Endodermal cell (in vitro differentiated cells): Measurements from ENCODE around the gene TBC1D1. TPM values are rescaled to one million over a fixed set of nuclear protein-coding genes. Genes with fewer than 3 reads are reported as not detected.

Source experiments
- DNase-seq: peaks from one replicate; pipeline ENCODE4 v3.0.0-alpha.2; 2017
- H3K27ac ChIP-seq: 2 replicates; pipeline ENCODE4 v1.5.1; 2013; ENCODE audit warnings: mild to moderate bottlenecking, low read depth, low read length, moderate library complexity
- H3K27me3 ChIP-seq: 2 replicates; pipeline ENCODE4 v1.6.1; 2013; ENCODE audit warnings: mild to moderate bottlenecking, low read length, moderate library complexity; ENCODE audit not compliant: insufficient read depth, control insufficient read depth, poor library complexity, severe bottlenecking
- H3K36me3 ChIP-seq: 2 replicates; pipeline ENCODE4 v1.7.0; 2013; ENCODE audit warnings: mild to moderate bottlenecking, low read length, moderate library complexity; ENCODE audit not compliant: control insufficient read depth, insufficient read depth
- H3K4me1 ChIP-seq: one replicate; pipeline ENCODE4 v1.7.0; 2013; ENCODE audit warnings: low read length; ENCODE audit not compliant: control insufficient read depth, insufficient read depth
- H3K4me3 ChIP-seq: 2 replicates; pipeline ENCODE4 v1.5.1; 2013; ENCODE audit warnings: mild to moderate bottlenecking, low read length, moderate library complexity
- H3K9ac ChIP-seq: 2 replicates; pipeline ENCODE4 v1.6.1; 2013; ENCODE audit warnings: mild to moderate bottlenecking, low read length, moderate library complexity; ENCODE audit not compliant: poor library complexity, severe bottlenecking; ENCODE audit errors: extremely low read depth
- H3K9me3 ChIP-seq: 2 replicates; pipeline ENCODE4 v1.6.1; 2013; ENCODE audit warnings: mild to moderate bottlenecking, low read length, moderate library complexity; ENCODE audit not compliant: control insufficient read depth
- H3K27ac Mint-ChIP-seq: 2 replicates; pipeline ENCODE4 v1.8.0; 2020; ENCODE audit warnings: mixed read lengths
- H3K27me3 Mint-ChIP-seq: 2 replicates; pipeline ENCODE4 v1.8.0; 2021; ENCODE audit warnings: mild to moderate bottlenecking, mixed read lengths; ENCODE audit not compliant: insufficient read depth
- H3K36me3 Mint-ChIP-seq: 2 replicates; pipeline ENCODE4 v1.8.0; 2020; ENCODE audit warnings: low read depth, mixed read lengths
- H3K4me1 Mint-ChIP-seq: 2 replicates; pipeline ENCODE4 v1.8.0; 2020; ENCODE audit warnings: mixed read lengths
- H3K4me3 Mint-ChIP-seq: 2 replicates; pipeline ENCODE4 v1.8.0; 2020; ENCODE audit warnings: mild to moderate bottlenecking, moderate library complexity, mixed read lengths
- H3K9me3 Mint-ChIP-seq: 2 replicates; pipeline ENCODE4 v1.8.0; 2020; ENCODE audit warnings: mild to moderate bottlenecking, mixed read lengths
- CTCF ChIP-seq: fragments of 200-600 bp; sonication (generic); conservative IDR thresholded peaks from 2 replicates; pipeline ENCODE4 v1.5.0; 2021; ENCODE audit warnings: antibody characterized with exemption, mild to moderate bottlenecking
- WGBS, 2 experiments: methylation state at CpG; one replicate each; pipeline versions ENCODE4 v1.1.5 to v1.1.7; 2013; ENCODE audit warnings: missing lambda C conversion rate in 2 of 2, mixed read lengths in 1 of 2; ENCODE audit not compliant: insufficient coverage in 1 of 2, insufficient read length in 1 of 2; 5-methylcytosine and 5-hydroxymethylcytosine counted together
- total RNA-seq, 2 donors: library from RNA; stranded (reverse); fragmentation: NEBNext Ultra II Directional in 1 of 2; extraction: Animal tissue kit (Norgen Biotek cat#: 25700) in 1 of 2; gene quantifications; 2 replicates in 1 of 2; 3 replicates in 1 of 2; pipeline ENCODE4 v1.2.1, GENCODE V29; 2021

Gene TBC1D1
- total RNA-seq, 2 donors from 2014 or later = 110 to 122 TPM

- no peak for TF ChIP-seq CTCF
- WGBS, 2 experiments = 83 to 87% methylated on average over 6 to 8 of the region's 8 CpGs
- no peak overlapping the region for H3K4me3 Mint-ChIP-seq
- no peak overlapping the region for H3K27ac ChIP-seq
- H3K9ac ChIP-seq = no peak overlapping the region
- H3K9me3 ChIP-seq = no peaks in the 10 kb centered on the region
- no peaks in the 10 kb centered on the region for H3K27me3 ChIP-seq
- H3K4me1 Mint-ChIP-seq = peaks cover 56% of the 10 kb centered on the region
- no peaks in the 10 kb centered on the region for H3K9me3 Mint-ChIP-seq
- DNase-seq = no peak
- peak overlapping the region; percentile 89 for H3K27ac Mint-ChIP-seq
- peaks cover 7% of the 10 kb centered on the region for H3K36me3 Mint-ChIP-seq
- no peak overlapping the region for H3K4me3 ChIP-seq
- no peaks in the 10 kb centered on the region for H3K27me3 Mint-ChIP-seq
- peaks cover 20% of the 10 kb centered on the region for H3K4me1 ChIP-seq
- H3K36me3 ChIP-seq = no peaks in the 10 kb centered on the region
These were observed 98.7 kb downstream of the TBC1D1 start for GRCh38 chr4:37989398-37990260.

- Histone ChIP-seq H3K9me3 (no peaks in the 10 kb centered on the region), H3K4me3 (no peak overlapping the region), H3K36me3 (no peaks in the 10 kb centered on the region), H3K9ac (no peak overlapping the region), H3K4me1 (peaks cover 26% of the 10 kb centered on the region), H3K27me3 (no peaks in the 10 kb centered on the region), H3K27ac (no peak overlapping the region)
- H3K27me3 Mint-ChIP-seq = no peaks in the 10 kb centered on the region
- peak overlapping the region; percentile 7 for H3K27ac Mint-ChIP-seq
- H3K4me3 Mint-ChIP-seq = no peak overlapping the region
- H3K9me3 Mint-ChIP-seq = no peaks in the 10 kb centered on the region
- H3K36me3 Mint-ChIP-seq = peaks cover 7% of the 10 kb centered on the region
- no peak for DNase-seq
- WGBS, 2 experiments = 89 to 93% methylated on average over 3 of the region's 5 CpGs
- H3K4me1 Mint-ChIP-seq = peaks cover 65% of the 10 kb centered on the region
- no peak for TF ChIP-seq CTCF
These were observed 99.9 kb downstream of the TBC1D1 start for GRCh38 chr4:37990731-37991245.

DNA sequence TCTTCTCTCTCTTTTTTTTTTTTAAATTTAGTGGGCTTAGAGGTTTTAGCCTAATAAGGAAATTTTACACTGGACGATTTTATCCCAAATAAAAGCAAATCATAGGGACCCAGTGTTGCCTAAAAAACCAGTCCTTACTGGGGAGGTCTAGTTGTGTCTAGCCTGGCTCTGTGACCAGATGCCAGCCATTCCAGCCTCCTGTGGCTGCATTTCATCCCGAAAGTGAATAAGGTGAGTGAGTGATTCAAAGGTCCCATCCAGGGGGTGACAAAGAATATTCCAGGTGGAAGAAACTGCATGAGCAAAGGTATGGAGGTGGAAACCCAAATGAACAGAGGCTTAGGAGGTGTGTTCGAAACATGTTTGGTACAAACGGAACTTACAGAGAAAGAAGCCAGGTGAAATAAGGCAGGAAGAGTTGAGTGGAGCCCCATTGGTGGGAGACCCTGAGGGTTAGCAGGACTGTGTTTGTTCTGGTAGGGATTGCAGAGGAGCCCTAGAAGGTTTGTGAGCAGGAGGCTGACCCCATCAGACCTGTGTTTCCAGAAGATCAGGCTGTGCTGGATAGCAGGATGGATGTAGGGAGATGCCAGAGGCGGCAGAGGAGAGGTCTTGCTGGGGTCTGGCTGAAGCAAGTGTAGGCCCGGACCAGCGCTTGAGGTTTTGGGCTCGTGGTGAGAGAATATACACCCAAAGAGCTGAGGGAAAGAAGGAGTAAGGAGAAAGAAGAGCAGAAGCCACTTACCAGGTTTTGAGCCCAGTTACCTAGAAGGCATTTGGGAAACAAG is 100.9 kb downstream of the TBC1D1 start:
- Mint-ChIP-seq H3K4me3 (no peak overlapping the region), H3K27ac (peak overlapping the region; percentile 72), H3K4me1 (peaks cover 63% of the 10 kb centered on the region), H3K36me3 (peaks cover 7% of the 10 kb centered on the region), H3K27me3 (no peaks in the 10 kb centered on the region), H3K9me3 (no peaks in the 10 kb centered on the region)
- H3K9ac ChIP-seq = no peak overlapping the region
- no peaks in the 10 kb centered on the region for H3K27me3 ChIP-seq
- H3K9me3 ChIP-seq = no peaks in the 10 kb centered on the region
- H3K27ac ChIP-seq = no peak overlapping the region
- DNase-seq = peak; percentile 56
- TF ChIP-seq CTCF = no peak
- no peaks in the 10 kb centered on the region for H3K36me3 ChIP-seq
- WGBS, 2 experiments = 92 to 97% methylated on average over 4 to 8 of the region's 8 CpGs
- H3K4me3 ChIP-seq = no peak overlapping the region
- peaks cover 26% of the 10 kb centered on the region for H3K4me1 ChIP-seq
